ENCODE results near the gene GJD3. TPM values are rescaled to one million over a fixed set of nuclear protein-coding genes. Genes with fewer than 3 reads are reported as not detected.

Gene GJD3
- total RNA-seq, 1 experiment from 2014 or later, result not detected

DNA sequence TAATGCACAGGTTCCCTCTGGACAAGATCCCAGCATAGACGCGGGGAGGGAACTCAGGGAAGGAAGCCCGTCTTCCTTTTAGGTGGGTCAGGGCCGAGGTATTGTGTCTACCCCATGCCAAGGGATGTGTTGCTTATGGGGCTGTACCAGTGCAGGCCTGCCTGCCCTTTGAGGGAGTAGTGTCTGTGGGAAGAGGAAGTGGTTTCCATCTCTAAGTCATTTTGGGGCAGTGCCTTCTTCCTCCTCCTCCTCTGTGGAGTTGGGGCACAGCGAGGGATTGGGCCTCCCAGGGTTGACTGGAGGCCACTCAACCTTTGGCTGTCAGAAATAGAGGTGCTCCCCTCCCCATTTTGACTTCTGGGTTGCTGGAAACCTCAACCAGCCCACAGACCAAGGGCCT lies 26.5 kb downstream of the GJD3 start:
- H3K27ac ChIP-seq (ENCODE audit: insufficient read length, low read depth, low read length), result no peak overlapping the region
- no peak overlapping the region for H3K4me2 ChIP-seq (ENCODE audit: insufficient read depth, insufficient read length, low read length)
- no peak overlapping the region for H3K4ac ChIP-seq (ENCODE audit: low read depth, low read length)
- no peak overlapping the region for H2BK120ac ChIP-seq (ENCODE audit: low read depth, low read length, poor library complexity, severe bottlenecking)
- no peak overlapping the region for H2AK5ac ChIP-seq (ENCODE audit: insufficient read length, low read length)
- H3K9ac ChIP-seq (ENCODE audit: extremely low read depth, insufficient read length, low read length), result no peak overlapping the region
- H4K5ac ChIP-seq (ENCODE audit: insufficient read length, low read depth, low read length), result no peak overlapping the region
- peaks cover 2% of the 10 kb centered on the region; the same call in 1 of the 2 replicates for H3K4me1 ChIP-seq (ENCODE audit: insufficient read depth, low read length)
- Mint-ChIP-seq H3K4me1 (peaks cover 16 to 24% of the 10 kb centered on the region in 2 experiments), H3K36me3 (ENCODE audit: insufficient read depth in 1 of 3, low read depth in 3 of 3) (peaks cover 0 to 6% (median 6%) of the 10 kb centered on the region in 3 experiments; a peak in 5 of 7 replicates), H3K4me3 (peak overlapping the region in 1 of 2 experiments; percentile 26; a peak in 1 of 5 replicates), H3K9me3 (no peaks in the 10 kb centered on the region), H3K27me3 (ENCODE audit: low read depth) (peaks cover 92% of the 10 kb centered on the region), H3K27ac (no peak overlapping the region)
- H3T11ph ChIP-seq (ENCODE audit: low read length), result no peak overlapping the region
- TF ChIP-seq, protein P1, sequence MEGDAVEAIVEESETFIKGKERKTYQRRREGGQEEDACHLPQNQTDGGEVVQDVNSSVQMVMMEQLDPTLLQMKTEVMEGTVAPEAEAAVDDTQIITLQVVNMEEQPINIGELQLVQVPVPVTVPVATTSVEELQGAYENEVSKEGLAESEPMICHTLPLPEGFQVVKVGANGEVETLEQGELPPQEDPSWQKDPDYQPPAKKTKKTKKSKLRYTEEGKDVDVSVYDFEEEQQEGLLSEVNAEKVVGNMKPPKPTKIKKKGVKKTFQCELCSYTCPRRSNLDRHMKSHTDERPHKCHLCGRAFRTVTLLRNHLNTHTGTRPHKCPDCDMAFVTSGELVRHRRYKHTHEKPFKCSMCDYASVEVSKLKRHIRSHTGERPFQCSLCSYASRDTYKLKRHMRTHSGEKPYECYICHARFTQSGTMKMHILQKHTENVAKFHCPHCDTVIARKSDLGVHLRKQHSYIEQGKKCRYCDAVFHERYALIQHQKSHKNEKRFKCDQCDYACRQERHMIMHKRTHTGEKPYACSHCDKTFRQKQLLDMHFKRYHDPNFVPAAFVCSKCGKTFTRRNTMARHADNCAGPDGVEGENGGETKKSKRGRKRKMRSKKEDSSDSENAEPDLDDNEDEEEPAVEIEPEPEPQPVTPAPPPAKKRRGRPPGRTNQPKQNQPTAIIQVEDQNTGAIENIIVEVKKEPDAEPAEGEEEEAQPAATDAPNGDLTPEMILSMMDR (conservative IDR thresholded peaks at IDR 0.05), result no peak
- no peak overlapping the region for H2BK20ac ChIP-seq (ENCODE audit: low read depth, low read length, poor library complexity, severe bottlenecking)
- H3K23ac ChIP-seq (ENCODE audit: insufficient read length, low read depth, low read length), result no peak overlapping the region
- H2AFZ ChIP-seq (ENCODE audit: low read length), result no peak overlapping the region
- no CpG with 5 or more reads among the region's 5 CpGs for WGBS (ENCODE audit: extremely low coverage, insufficient read length, low lambda C conversion rate)
- H2BK12ac ChIP-seq (ENCODE audit: insufficient read length, low read depth, low read length), result no peak overlapping the region
- H4K8ac ChIP-seq (replicated peaks; ENCODE audit: insufficient read length, low read depth, low read length), result no peak overlapping the region
- H3K56ac ChIP-seq (ENCODE audit: insufficient read length, low read depth, low read length), result no peak overlapping the region
- H3K14ac ChIP-seq (ENCODE audit: insufficient read depth, low read length), result no peak overlapping the region
- no peak overlapping the region for H2BK5ac ChIP-seq (ENCODE audit: insufficient read length, low read length)
- peaks cover 4% of the 10 kb centered on the region; the same call in 1 of the 2 replicates for H3K27me3 ChIP-seq (ENCODE audit: insufficient read depth, low read length)
- H3K79me2 ChIP-seq (ENCODE audit: insufficient read depth, low read length), result no peaks in the 10 kb centered on the region
- no peak overlapping the region for H4K91ac ChIP-seq (ENCODE audit: insufficient read length, low read depth, low read length)
- H4K20me1 ChIP-seq (ENCODE audit: control insufficient read depth, insufficient read depth, insufficient read length), result peaks cover 3% of the 10 kb centered on the region
- H3K18ac ChIP-seq (ENCODE audit: insufficient read length, low read depth, low read length), result no peak overlapping the region
- H3K79me1 ChIP-seq (ENCODE audit: insufficient read depth, low read depth, low read length, poor library complexity, severe bottlenecking), result no peaks in the 10 kb centered on the region
- no peak for DNase-seq
- no peaks in the 10 kb centered on the region for H3K9me3 ChIP-seq (ENCODE audit: control insufficient read depth, low read depth, low read length)
- no peak overlapping the region for H2BK15ac ChIP-seq (ENCODE audit: low read depth, low read length)
- peaks cover 14% of the 10 kb centered on the region for H3K23me2 ChIP-seq (ENCODE audit: insufficient read length, low read depth, low read length, poor library complexity, severe bottlenecking)
